Loucy (cell line): ENCODE measurements around the gene C10orf143.

Experiments used
- H2AFZ ChIP-seq: fragments of 200-600 bp; sonication (generic); 2 replicates; pipeline ENCODE4 v1.6.0; 2016; ENCODE audit warnings: antibody characterized with exemption, mild to moderate bottlenecking, low read length, moderate library complexity
- H3F3A ChIP-seq: fragments of 200-600 bp; 2 replicates; pipeline ENCODE4 v1.6.0; 2016; ENCODE audit warnings: antibody characterized with exemption, low read depth, mild to moderate bottlenecking
- H3K27me3 ChIP-seq: fragments of 200-600 bp; sonication (generic); 2 replicates; pipeline ENCODE4 v1.6.1; 2014; ENCODE audit warnings: low read length, mild to moderate bottlenecking; ENCODE audit not compliant: insufficient read depth, poor library complexity, severe bottlenecking
- H3K36me3 ChIP-seq: fragments of 200-600 bp; sonication (generic); 2 replicates; pipeline ENCODE4 v1.6.1; 2016; ENCODE audit warnings: low read length; ENCODE audit not compliant: insufficient read depth
- H3K4me1 ChIP-seq: fragments of 200-600 bp; sonication (generic); 2 replicates; pipeline ENCODE4 v1.5.1; 2014; ENCODE audit warnings: low read length, mild to moderate bottlenecking; ENCODE audit not compliant: insufficient read depth, poor library complexity, severe bottlenecking
- H3K4me2 ChIP-seq: fragments of 200-600 bp; sonication (generic); 2 replicates; pipeline ENCODE4 v1.6.0; 2014; ENCODE audit warnings: antibody characterized with exemption, low read length, low read depth, mild to moderate bottlenecking; ENCODE audit not compliant: poor library complexity, severe bottlenecking
- H3K4me3 ChIP-seq: fragments of 200-600 bp; sonication (generic); 2 replicates; pipeline ENCODE4 v1.5.1; 2014; ENCODE audit warnings: low read length, mild to moderate bottlenecking, mixed read lengths; ENCODE audit not compliant: poor library complexity, severe bottlenecking
- H3K79me2 ChIP-seq: fragments of 200-600 bp; sonication (generic); 2 replicates; pipeline ENCODE4 v1.6.1; 2014; ENCODE audit warnings: low read length; ENCODE audit not compliant: insufficient read depth
- H3K9ac ChIP-seq: fragments of 200-600 bp; sonication (generic); 2 replicates; pipeline ENCODE4 v1.6.0; 2014; ENCODE audit warnings: mild to moderate bottlenecking, low read depth, low read length, moderate library complexity; ENCODE audit not compliant: poor library complexity, severe bottlenecking
- H3K9me2 ChIP-seq: fragments of 200-600 bp; sonication (generic); replicated peaks from 2 replicates; pipeline ENCODE4 v1.6.1; 2016; ENCODE audit warnings: low read depth, low read length, mixed read lengths
- H3K9me3 ChIP-seq: fragments of 200-600 bp; sonication (generic); 2 replicates; pipeline ENCODE4 v1.6.1; 2014; ENCODE audit warnings: mild to moderate bottlenecking, antibody characterized with exemption, low read length, low read depth; ENCODE audit not compliant: insufficient read depth
- H4K20me1 ChIP-seq: fragments of 200-600 bp; sonication (generic); 2 replicates; pipeline ENCODE4 v1.6.0; 2014; ENCODE audit warnings: antibody characterized with exemption, low read length, mild to moderate bottlenecking; ENCODE audit not compliant: insufficient read depth, poor library complexity, severe bottlenecking
- EZH2phosphoT487 ChIP-seq: fragments of 200-600 bp; IDR thresholded peaks from 2 replicates; pipeline ENCODE4 v1.6.1; 2018; ENCODE audit warnings: antibody characterized with exemption, mild to moderate bottlenecking, moderate library complexity, borderline replicate concordance
- TF ChIP-seq, protein P1 (sequence below): fragments of 200-600 bp; sonication (generic); conservative IDR thresholded peaks from 2 replicates; pipeline ENCODE4 v1.5.1; 2014; ENCODE audit warnings: mild to moderate bottlenecking, antibody characterized with exemption, low read length

Gene C10orf143

DNA sequence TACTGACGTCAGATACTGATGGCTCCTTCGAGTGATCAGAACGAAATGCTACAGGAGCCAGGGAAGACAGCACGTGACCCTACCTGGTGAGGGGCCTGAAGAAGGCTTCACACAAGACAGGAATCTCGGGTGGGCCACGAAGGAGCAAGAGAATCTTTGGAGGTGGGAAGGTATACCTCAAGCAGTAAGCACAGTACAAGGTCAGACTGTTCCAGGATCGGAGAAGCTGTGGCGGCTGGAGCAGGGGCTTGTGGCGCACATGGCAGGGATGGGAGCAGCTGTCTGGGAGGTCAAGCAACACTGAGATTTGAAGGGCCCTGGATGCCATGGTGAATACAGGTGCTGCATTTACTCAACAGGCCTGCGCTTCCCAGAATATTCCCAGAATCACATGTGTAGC, 45.4 kb downstream of the C10orf143 start:
- Histone ChIP-seq H3K4me3 (no peak overlapping the region), H3K27me3 (no peaks in the 10 kb centered on the region), H3K4me1 (no peaks in the 10 kb centered on the region), H4K20me1 (no peaks in the 10 kb centered on the region), H3K9me3 (no peaks in the 10 kb centered on the region), H3K9ac (no peak overlapping the region), H2AFZ (no peak overlapping the region), H3K36me3 (no peaks in the 10 kb centered on the region), H3K9me2 (no peaks in the 10 kb centered on the region), H3F3A (no peaks in the 10 kb centered on the region), H3K79me2 (no peaks in the 10 kb centered on the region), H3K4me2 (no peak overlapping the region)
- TF ChIP-seq, protein P1, sequence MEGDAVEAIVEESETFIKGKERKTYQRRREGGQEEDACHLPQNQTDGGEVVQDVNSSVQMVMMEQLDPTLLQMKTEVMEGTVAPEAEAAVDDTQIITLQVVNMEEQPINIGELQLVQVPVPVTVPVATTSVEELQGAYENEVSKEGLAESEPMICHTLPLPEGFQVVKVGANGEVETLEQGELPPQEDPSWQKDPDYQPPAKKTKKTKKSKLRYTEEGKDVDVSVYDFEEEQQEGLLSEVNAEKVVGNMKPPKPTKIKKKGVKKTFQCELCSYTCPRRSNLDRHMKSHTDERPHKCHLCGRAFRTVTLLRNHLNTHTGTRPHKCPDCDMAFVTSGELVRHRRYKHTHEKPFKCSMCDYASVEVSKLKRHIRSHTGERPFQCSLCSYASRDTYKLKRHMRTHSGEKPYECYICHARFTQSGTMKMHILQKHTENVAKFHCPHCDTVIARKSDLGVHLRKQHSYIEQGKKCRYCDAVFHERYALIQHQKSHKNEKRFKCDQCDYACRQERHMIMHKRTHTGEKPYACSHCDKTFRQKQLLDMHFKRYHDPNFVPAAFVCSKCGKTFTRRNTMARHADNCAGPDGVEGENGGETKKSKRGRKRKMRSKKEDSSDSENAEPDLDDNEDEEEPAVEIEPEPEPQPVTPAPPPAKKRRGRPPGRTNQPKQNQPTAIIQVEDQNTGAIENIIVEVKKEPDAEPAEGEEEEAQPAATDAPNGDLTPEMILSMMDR, result no peak
- no peak for TF ChIP-seq EZH2phosphoT487

DNA sequence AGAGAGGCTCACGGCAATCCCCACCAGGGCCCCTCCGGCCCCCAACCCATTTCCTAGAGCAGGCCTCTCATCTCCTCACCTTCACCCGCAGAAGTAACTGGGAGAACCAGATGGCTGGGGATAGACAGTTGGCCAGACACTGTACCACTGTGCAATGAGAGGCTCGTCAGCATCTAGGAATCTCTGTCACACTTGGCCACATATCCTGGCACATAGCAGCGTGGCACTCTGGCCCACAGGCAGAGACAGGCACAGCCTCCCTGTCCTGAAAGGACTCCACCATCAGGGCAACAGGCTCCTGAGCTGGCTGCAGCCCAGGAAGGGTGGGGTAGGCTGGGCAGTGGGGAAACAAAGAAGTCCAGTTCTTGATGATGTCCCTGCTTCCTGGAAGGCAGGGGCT, 45.8 kb downstream of the C10orf143 start:
- no peaks in the 10 kb centered on the region for H3K79me2 ChIP-seq
- no peak for TF ChIP-seq EZH2phosphoT487
- TF ChIP-seq, protein P1, result no peak
- H3K4me3 ChIP-seq, result no peak overlapping the region
- no peaks in the 10 kb centered on the region for H3K36me3 ChIP-seq
- no peaks in the 10 kb centered on the region for H3K4me1 ChIP-seq
- no peaks in the 10 kb centered on the region for H4K20me1 ChIP-seq
- H3K9me3 ChIP-seq, result no peaks in the 10 kb centered on the region
- H3K9me2 ChIP-seq, result no peaks in the 10 kb centered on the region
- H3F3A ChIP-seq, result no peaks in the 10 kb centered on the region
- no peak overlapping the region for H2AFZ ChIP-seq
- no peak overlapping the region for H3K4me2 ChIP-seq
- no peaks in the 10 kb centered on the region for H3K27me3 ChIP-seq
- no peak overlapping the region for H3K9ac ChIP-seq

DNA sequence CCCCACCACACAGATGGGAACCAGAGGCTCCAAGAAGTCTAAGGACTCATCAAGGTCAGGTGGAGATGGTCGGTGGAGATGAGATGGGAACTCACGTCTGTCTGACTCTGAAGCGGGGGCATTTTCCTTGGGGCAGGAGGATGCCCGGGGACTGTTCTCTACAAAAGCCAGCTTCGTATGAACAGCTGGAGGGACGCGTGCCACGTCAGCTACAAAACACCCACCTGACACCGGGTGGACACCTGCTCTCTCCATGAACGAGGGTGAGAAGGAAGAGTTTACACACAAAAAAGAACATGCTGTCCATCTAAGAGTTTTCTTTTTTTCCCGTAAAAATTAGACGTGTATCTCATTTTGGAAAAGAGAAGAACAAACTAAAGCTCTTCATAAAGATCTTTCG, 47.7 kb downstream of the C10orf143 start:
- TF ChIP-seq EZH2phosphoT487, result no peak
- TF ChIP-seq, protein P1, result no peak
- H3K4me2 ChIP-seq, result no peak overlapping the region
- H2AFZ ChIP-seq, result no peak overlapping the region

More for the DNA sequence above, 47.7 kb downstream of the C10orf143 start:
- no peaks in the 10 kb centered on the region for H3F3A ChIP-seq
- H3K79me2 ChIP-seq, result no peaks in the 10 kb centered on the region
- no peaks in the 10 kb centered on the region for H3K36me3 ChIP-seq
- no peaks in the 10 kb centered on the region for H3K4me1 ChIP-seq
- no peaks in the 10 kb centered on the region for H3K27me3 ChIP-seq
- H3K9ac ChIP-seq, result no peak overlapping the region
- no peak overlapping the region for H3K4me3 ChIP-seq
- H4K20me1 ChIP-seq, result no peaks in the 10 kb centered on the region
- H3K9me3 ChIP-seq, result no peaks in the 10 kb centered on the region
- no peaks in the 10 kb centered on the region for H3K9me2 ChIP-seq
